HG03469 (cell line): ENCODE results near the gene RAD51B.

Experiments
- ATAC-seq: cut with Tn5 transposase; IDR thresholded peaks from one replicate; pipeline ENCODE4 v1.9.1; 2021; ENCODE audit warnings: mild to moderate bottlenecking, moderate library complexity, moderate number of reproducible peaks; ENCODE audit not compliant: unreplicated experiment

The RAD51B gene

DNA sequence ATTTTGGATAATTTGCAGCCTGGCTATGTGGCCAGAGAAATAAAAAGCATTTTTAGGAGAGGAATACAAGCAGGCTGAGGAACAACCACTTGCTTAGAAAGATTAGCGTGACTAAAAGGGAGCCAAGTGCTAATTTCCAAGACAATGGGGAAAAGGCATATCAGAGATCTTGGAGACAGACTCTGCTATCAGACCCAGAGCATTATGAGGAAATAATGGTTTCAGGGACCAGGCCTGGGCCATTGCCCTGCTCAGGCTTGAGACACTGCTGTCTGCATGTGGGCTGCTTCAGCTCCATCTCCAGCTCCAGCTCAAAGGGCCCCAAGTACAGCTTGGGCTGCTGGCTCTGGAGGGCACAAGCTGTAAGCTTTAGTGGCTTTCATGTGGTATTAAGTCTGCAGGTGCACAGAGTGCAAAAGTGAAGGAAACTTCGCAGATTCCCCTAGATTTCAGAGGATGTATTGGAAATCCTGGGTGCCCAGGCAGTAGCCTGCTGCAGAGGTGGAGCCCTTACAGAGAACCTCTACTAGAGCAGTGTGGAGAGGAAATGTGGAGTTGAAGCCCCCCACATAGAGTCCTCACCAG, 524.0 kb downstream of the RAD51B start:
- ATAC-seq: no peak

DNA sequence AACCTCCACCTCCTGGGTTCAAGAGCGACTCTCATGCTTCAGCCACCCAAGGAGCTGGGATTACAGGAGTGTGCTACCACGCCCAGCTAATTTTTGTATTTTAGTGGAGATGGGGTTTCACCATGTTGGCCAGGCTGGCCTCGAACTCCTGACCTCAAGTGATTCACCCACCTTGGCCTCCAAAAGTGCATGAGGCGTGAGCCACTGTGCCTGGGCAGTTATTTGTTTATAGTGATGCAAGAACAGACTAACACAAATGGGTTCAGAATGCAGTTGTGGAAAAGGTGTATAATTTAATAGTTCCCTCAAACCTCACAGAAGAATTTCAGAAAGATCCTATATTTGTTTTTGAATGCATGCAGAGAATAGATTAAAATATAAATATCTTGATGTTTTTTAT, 526.2 kb downstream of the RAD51B start:
- no peak for ATAC-seq

DNA sequence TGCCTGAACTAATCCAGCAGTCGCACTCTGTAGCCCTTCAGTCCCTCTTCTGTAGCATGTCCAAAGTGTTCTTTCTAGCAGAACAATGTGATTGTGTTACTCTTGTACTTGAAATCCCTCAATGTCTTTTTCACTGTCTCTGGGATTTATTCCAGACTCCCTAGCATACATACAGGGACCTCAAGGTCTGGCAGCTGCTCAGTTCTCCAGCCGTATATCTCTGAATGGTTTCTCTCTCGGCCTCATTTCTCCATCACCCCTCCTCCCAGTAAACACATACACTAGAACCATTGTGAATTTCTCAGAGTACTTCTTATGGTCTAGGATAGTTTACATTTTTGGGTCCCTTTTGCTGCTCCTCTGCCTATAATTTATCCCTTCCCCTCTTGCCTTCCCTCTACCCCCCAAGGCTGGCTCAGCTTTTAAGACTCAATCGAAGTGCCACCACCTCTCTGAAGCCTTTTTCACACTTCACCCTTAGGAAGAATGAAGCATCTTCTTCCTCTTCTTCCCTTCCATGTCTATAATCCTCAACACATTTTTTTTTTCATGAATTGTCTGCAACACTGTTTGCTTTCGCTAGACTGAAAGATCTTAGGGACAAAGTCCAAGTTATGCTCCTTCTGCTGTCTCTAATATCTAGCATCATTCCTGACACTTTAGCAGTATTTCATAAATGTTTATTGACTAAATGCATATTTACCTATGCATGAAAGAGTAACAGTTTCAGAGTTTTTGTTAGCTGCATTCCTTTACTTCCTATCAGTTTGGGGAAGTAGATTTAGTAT, 527.2 kb downstream of the RAD51B start:
- no peak for ATAC-seq

DNA sequence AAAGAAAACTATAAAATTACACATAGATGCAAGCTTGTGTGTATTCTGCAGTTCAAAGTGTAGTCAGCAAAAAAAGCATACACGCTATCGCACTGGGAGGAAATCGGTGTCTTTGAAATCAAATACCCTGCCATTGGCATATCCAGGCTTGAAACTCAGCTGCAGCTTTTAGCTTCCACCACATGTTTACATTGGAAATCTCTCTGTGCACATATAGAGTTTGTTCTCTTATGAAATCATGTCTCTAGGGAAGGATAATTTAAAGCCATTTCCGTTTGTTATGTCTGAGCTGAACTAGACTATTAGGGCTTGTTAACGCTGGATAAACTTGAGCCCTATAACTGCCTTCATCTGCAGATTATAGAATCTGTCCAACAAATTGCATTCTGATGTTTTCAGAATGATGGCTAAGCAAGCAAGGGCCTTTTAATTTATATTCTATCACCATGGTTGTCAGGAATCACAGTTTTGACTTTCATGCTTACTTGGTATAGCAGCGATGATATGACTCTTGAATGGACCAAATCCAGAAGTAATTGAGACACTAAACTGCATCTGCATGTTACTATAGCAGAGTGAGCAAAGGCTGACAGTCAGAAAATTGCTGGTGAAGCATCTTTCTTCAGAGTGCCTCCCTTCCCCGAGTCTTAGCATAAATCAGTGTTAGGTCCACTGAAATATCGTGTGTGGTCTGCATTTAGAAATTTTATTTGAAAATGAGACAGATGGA, 530.5 kb downstream of the RAD51B start:
- ATAC-seq: no peak

DNA sequence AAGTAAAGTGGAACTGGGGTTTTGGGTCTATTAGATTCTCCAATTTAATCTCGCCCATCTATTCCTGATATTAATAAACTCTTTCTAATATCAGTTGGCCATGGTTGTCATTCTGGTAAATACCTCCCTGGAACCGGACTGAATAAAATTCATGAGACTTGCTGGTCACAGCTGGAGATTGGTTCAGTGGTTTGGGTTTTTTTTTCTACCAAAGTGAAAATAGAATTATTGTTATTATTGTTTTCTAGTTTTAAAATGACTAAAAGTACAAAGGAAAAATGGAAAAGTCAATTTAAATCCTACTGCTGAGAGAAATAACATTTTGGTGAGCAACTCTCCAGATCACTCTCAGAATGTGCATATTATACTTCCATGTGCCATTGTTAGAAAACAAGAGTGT, 535.8 kb downstream of the RAD51B start:
- ATAC-seq: no peak

GRCh38 chr14:68357777-68358176, 538.2 kb downstream of the RAD51B start:
- ATAC-seq: no peak

- ATAC-seq: no peak
Measured at GRCh38 chr14:68358500-68358899, 538.9 kb downstream of the RAD51B start.

- ATAC-seq: no peak
Measured at GRCh38 chr14:68359022-68359836, 539.6 kb downstream of the RAD51B start.

DNA sequence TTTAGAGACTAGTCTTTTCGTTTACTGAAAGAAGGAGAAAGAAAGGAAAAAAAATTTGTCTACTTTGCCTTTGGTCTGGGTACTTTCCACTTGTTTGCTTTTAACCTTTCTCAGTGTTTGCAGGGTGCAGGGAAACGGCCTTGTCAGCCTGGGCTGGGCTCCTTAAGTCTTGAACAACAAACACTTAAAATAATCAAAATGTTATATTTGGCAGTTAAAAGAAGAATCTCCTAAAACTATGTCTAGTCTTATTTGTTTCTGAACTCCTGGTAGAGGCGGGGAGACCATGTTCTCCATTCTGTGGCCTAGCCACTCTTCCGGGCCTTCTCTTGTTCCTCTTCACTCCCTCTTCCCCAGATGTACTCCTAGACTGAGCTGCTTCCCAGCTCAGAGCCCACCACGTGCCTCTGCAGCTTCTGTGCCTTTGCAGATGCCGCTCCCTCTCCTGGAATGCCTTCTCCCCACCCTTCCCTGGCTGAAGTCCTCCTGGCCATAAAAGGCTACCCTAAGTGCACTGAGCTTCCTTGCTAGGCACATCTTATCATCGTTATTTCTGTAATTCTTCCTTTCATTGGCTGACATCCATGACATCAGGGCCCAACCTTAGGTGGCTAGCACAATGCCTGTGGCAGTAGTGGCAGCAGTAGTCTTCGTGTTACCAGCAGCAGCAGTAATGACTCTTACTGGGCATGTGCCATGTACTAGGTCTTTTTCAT, 540.4 kb downstream of the RAD51B start:
- no peak for ATAC-seq

- no peak for ATAC-seq
Measured at GRCh38 chr14:68361231-68361630, 541.7 kb downstream of the RAD51B start.

DNA sequence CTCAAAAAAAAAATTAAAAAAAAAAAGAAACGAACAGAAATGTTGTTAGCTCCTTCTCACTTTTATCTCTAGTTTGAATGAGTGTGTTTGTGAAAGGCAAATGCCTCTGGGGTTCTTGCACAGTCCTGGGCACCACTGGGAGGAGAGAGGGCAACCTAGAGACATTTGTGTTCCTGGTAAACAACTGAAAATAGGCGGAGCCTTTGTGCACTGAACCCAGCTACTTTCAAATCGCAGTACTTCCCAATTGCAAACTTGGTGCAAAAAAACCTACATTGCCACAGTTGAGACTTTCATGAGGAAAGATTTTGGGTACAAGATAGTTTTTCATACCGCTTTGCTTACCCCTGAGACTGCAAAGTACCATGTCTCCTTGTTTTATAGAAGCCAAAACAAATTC, 543.3 kb downstream of the RAD51B start:
- no peak for ATAC-seq

- ATAC-seq: no peak
Measured at GRCh38 chr14:68363466-68363842, 543.9 kb downstream of the RAD51B start.

DNA sequence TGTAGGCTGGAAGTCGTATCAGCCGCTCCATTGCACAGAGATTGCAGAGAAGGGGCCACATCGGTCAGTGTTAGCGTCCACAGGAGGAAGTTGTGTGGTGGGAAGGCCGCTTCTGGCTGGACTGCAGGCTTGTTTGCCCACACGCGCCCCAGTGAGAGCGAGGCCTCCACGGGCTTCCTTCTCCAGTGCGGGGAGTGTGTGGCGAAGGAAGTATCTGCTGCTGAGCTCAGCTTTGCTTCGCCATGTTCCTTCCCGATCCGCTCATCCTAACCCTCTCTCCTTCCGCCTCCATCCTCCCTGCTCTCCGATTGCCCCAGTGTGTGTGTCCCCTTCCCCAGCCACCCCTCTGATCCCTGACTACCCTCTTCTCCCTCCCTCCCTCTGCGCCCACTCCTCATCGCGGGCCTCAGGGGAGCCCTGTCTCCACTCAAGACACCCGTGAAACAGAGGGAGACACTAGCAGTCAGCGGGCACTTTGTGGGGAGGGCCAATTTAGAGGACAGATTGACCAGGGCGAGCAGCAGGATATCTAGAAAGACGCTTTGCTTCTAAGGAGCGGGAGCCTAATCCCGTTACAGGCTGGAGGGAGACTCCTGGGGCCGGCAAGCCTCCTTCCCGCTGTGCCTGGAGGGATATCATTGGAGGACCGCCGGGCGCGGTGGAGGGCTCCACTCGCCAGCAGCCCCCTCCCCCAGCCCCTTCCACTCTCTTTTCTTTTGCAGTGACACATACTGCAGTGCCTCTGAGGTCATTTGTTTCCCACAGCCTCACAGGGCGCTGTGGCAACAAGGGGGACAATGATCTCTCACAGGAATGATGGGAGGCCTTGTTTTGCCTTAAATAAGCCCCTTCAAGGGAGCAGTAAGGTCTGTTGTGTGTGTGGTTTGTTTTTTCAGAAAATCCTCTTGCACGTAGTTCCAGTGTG, 544.5 kb downstream of the RAD51B start:
- no peak for ATAC-seq

DNA sequence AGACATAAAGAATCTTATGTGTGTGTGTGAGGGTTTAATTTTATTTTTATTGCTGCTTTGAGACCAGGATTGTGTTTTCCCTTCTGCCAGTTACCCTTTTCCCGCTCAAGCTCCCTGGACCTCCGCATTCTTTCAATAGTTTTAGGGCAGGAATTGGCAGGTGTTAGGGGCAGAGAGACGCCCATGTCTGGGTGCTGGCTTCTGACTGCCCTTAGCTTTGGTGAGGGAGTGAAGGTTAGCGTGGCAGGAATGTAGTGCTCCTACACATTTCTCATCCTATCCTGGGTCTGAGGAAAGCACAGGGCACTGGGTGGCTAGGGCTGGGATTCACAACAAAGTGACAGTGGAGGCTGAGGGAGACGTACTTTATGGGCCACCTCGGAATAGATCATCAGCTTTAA, 545.2 kb downstream of the RAD51B start:
- ATAC-seq: no peak

GRCh38 chr14:68365228-68365627, 545.6 kb downstream of the RAD51B start:
- no peak for ATAC-seq

DNA sequence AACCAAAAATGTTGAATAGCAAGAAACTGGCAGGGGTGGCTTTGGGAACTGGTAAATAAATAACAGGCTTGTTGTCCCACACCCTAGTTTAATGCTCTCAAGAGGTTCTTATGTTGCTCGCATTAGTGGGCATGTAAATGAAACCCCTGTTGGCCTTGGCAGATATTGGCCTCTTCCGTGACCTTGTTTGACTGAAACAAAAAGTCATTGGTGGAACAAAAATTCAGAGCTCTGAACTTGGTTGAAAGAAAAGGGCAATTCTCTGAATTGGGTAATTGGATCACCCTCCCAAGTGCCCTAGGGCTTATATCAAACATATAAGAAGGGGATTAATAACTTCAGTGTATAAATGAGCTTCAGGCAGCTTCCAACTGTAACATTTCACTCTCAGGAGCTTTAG, 547.1 kb downstream of the RAD51B start:
- ATAC-seq: no peak

DNA sequence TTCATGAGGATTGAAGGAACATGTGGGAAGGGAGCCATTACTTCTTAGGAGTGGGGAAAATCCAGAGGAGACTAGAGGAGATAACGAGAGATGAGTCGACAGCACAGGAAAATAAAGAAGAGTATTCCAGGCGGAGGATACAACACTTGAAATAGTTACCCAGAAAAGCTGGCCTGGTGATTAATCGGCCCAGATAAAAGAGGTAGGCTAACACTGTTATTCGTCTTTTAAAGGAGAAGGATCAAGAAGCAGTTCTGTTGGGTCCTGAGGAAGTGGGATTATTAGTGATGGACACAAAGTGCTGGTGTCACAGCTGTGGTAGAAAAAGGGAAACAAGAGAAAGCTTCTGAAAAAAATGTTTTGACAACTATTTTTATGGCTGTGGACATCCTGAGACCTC, 548.0 kb downstream of the RAD51B start:
- ATAC-seq: no peak

DNA sequence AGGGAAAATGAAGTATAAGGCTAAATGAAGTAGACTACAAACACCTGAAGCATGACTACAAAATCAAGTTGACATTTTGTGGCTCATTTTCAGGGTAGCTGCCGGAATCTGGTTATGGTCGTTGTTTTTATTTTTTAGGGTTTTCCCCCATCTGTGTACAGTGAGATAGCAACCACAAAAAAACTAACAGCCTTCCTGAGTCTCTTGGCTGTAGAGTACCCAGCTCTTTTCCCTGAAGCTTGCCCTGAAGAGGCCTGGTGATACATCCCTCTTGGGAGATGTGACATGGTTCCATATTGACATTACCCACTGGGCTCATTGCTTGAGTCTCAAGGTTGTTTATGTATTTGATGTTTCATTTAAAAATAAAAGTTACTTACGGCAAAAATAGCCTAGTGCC, 549.3 kb downstream of the RAD51B start:
- no peak for ATAC-seq

DNA sequence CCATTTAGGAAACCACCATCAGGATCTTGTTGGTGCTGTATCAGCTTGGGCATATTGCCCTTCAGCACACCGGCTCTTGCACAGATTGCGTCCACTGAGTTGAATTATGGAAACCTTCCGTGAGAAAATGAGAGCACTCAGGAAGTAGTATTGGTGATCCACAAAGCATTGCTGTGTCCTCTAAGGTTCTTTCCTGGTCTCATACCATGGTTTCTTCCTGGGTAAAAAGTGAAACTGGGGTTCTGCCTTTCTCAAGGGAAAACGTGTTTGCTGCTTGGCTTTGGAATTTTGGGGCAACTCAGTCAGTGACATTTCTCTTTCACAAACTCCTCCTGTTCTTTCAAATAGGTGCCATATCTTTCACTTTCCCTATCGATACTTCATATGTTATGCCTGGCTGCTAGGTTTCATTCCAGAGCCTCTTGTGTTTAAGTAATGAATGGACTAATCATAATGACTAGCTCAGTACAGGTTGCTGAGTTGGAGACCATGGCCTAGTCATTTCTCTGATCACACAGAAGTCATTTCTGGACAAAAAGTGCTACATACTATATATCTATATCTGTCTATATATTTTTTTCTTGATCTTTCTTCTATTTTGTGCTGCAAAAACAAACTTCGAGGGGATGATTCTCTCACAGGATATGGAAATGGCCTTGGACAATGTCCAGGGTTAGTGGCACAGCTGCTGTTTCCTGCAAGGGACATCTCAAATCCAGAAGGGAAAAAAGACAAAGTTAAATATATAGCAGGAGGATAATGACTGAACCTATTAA, 549.9 kb downstream of the RAD51B start:
- ATAC-seq: no peak
